Upper lobe of right lung (tissue), 1 donor: ENCODE measurements around the gene ATP5F1D. TPM values are rescaled to one million over a fixed set of nuclear protein-coding genes. Genes with fewer than 3 reads are reported as not detected.

Source experiments
- ATAC-seq: fragments of 200-7000 bp; cut with Tn5 transposase; one replicate; pipeline ENCODE4 v1.9.1; 2020; ENCODE audit warnings: mild to moderate bottlenecking, moderate library complexity
- DNase-seq: peaks from one replicate; pipeline ENCODE4 v3.0.0-alpha.2; 2020
- H3K27ac ChIP-seq: fragments of 200-600 bp; one replicate; pipeline ENCODE4 v1.8.0; 2022
- H3K27me3 ChIP-seq: fragments of 200-600 bp; one replicate; pipeline ENCODE4 v1.8.0; 2022; ENCODE audit warnings: mild to moderate bottlenecking
- H3K36me3 ChIP-seq: fragments of 200-600 bp; one replicate; pipeline ENCODE4 v1.8.0; 2022
- H3K4me1 ChIP-seq: fragments of 200-600 bp; one replicate; pipeline ENCODE4 v1.8.0; 2022
- H3K4me3 ChIP-seq: fragments of 200-600 bp; one replicate; pipeline ENCODE4 v1.8.0; 2022; ENCODE audit warnings: mild to moderate bottlenecking
- H3K9me3 ChIP-seq: fragments of 200-600 bp; one replicate; pipeline ENCODE4 v1.8.0; 2022
- intact Hi-C: fragments of 100-400 bp; cut with DNase I; formaldehyde crosslinking; loops from one replicate; pipeline ENCODE4 v1.11.0; 2022
- total RNA-seq: library from RNA; stranded (reverse); fragmentation: NEBNext Ultra II Directional; extraction: Animal tissue kit (Norgen Biotek cat#: 25700); gene quantifications from one replicate; pipeline ENCODE4 v1.2.1, GENCODE V29; 2021
- TF ChIP-seq, protein P1 (sequence below): fragments of 200-600 bp; IDR thresholded peaks from one replicate; pipeline ENCODE4 v1.8.0; 2022; ENCODE audit warnings: antibody characterized with exemption
- donor health status: DM: no; HTN: yes; CAD: no; lungs with severe emphysema.

The ATP5F1D gene
- total RNA-seq, 1 donor from 2014 or later: 126 TPM

DNA sequence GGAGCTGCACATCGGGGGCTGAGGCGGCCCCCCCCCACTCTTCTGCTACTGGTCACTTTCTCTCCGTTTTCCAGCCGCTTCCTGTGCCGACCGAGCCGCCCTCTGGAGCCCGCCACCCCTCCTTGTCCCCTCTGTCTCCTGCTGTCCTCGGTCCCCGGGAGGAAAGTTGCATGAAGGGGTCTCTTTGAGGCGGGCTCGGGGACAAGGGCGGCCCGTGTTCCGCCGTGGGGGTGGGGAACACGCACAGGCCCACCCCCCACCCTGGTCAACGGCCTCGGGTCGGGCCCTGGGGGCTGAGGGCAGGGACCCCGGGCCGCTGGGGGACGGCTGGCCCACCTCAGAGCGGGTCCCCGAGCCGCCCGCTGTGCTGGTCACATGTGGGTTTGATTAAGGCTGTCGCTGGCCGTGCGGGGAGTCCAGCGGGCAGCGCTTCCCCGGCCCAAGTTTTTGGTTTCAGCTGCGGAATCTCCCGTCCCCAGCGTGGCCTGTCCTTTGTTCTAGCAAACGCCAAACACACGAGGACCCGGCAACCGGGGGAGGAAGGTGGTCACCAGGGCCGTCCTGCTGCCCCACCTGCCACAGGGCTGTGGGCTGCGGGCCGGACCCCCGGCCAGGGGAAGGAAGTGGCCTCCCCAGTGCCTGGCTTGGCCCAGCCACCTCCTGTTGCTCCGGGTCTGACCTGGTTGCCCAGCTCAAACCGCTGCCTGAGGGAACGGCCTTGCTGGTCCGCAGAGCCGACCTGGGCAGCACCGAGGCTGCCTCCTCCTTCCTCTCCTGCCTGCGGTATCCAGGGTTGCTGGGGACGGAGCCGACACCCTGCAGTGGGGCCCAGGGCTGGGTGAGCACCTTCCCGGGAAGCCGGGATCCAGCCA, 46.0 kb downstream of the ATP5F1D start:
- H3K4me3 ChIP-seq: no peak overlapping the region
- intact Hi-C loops: no loop called here
- TF ChIP-seq, protein P1, sequence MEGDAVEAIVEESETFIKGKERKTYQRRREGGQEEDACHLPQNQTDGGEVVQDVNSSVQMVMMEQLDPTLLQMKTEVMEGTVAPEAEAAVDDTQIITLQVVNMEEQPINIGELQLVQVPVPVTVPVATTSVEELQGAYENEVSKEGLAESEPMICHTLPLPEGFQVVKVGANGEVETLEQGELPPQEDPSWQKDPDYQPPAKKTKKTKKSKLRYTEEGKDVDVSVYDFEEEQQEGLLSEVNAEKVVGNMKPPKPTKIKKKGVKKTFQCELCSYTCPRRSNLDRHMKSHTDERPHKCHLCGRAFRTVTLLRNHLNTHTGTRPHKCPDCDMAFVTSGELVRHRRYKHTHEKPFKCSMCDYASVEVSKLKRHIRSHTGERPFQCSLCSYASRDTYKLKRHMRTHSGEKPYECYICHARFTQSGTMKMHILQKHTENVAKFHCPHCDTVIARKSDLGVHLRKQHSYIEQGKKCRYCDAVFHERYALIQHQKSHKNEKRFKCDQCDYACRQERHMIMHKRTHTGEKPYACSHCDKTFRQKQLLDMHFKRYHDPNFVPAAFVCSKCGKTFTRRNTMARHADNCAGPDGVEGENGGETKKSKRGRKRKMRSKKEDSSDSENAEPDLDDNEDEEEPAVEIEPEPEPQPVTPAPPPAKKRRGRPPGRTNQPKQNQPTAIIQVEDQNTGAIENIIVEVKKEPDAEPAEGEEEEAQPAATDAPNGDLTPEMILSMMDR: no peak
- DNase-seq: no peak
- peaks cover 82% of the 10 kb centered on the region for H3K27me3 ChIP-seq
- no peaks in the 10 kb centered on the region for H3K9me3 ChIP-seq
- no peaks in the 10 kb centered on the region for H3K36me3 ChIP-seq
- no peak for ATAC-seq
- H3K4me1 ChIP-seq: no peaks in the 10 kb centered on the region
- H3K27ac ChIP-seq: no peak overlapping the region

DNA sequence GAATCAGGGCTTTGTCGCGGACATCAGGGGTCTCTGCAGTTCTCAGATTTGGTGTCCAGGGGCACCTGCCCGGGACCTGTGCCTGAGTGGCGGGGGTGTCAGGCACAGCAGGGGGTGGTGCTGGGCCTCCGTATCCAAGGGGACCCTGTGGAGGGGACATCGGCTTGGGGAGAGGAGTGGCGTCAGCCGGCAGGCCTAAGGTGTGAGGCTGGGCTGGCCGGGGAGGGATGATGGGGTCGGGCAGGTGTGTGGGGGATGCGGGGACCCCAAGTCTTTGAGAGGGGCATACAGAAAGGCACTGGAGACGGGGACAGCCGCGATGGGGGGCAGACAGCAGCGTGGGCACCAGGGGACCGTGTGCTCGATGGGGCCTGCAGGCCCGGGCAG, 46.7 kb downstream of the ATP5F1D start:
- Histone ChIP-seq H3K4me1 (no peaks in the 10 kb centered on the region), H3K27me3 (peaks cover 88% of the 10 kb centered on the region)
- intact Hi-C loops: no loop called here

GRCh38 chr19:1288833-1289685, 47.5 kb downstream of the ATP5F1D start:
- peaks cover 89% of the 10 kb centered on the region for H3K27me3 ChIP-seq
- H3K9me3 ChIP-seq: no peaks in the 10 kb centered on the region
- TF ChIP-seq, protein P1: no peak
- no peak for ATAC-seq
- no peak overlapping the region for H3K4me3 ChIP-seq
- H3K4me1 ChIP-seq: no peaks in the 10 kb centered on the region
- intact Hi-C loops: no loop called here
- H3K36me3 ChIP-seq: no peaks in the 10 kb centered on the region
- H3K27ac ChIP-seq: no peak overlapping the region
- no peak for DNase-seq

More for the DNA sequence above, 46.7 kb downstream of the ATP5F1D start:
- Histone ChIP-seq H3K36me3 (no peaks in the 10 kb centered on the region), H3K4me3 (no peak overlapping the region), H3K27ac (no peak overlapping the region), H3K9me3 (no peaks in the 10 kb centered on the region)
- DNase-seq (no peak), ATAC-seq (no peak)
- TF ChIP-seq, protein P1: no peak

DNA sequence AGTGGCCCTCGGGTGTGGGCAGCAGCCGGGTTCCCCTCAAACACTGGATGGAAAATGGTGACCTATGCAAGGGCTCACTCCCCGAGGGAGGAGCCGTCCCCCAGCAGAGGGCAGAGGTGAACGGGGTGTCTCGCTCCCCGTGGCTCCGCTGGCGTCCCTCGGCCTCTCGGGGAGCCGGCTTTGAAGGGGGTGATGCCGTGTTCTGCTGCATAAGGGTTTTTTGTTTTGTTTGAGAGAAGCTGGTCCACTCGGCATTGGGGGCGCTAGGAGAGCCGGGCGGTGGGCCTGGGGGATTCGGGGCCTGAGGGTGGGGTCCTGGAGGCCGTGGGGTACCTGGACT, 48.1 kb downstream of the ATP5F1D start:
- Histone ChIP-seq H3K27me3 (peaks cover 89% of the 10 kb centered on the region), H3K9me3 (no peaks in the 10 kb centered on the region), H3K27ac (no peak overlapping the region), H3K4me1 (no peaks in the 10 kb centered on the region), H3K4me3 (no peak overlapping the region), H3K36me3 (no peaks in the 10 kb centered on the region)
- ATAC-seq (no peak), DNase-seq (no peak)
- intact Hi-C loops: no loop called here
- TF ChIP-seq, protein P1: no peak

- TF ChIP-seq, protein P1: no peak
- ATAC-seq (no peak), DNase-seq (no peak)
- Histone ChIP-seq H3K27me3 (peaks cover 88% of the 10 kb centered on the region), H3K36me3 (no peaks in the 10 kb centered on the region), H3K4me3 (no peak overlapping the region), H3K9me3 (no peaks in the 10 kb centered on the region), H3K27ac (no peak overlapping the region), H3K4me1 (no peaks in the 10 kb centered on the region)
- intact Hi-C loops: no loop called here
These were observed 48.7 kb downstream of the ATP5F1D start for GRCh38 chr19:1290196-1290702.
